K562 (cell line): Measurements from ENCODE around the gene CCDC87.

Source experiments
- CBFB ChIP-seq: sonication (generic); formaldehyde crosslinking; IDR thresholded peaks from 2 replicates; pipeline ENCODE4 v1.4.0; 2020; ENCODE audit warnings: mild to moderate bottlenecking, missing genetic modification reagents
- CBX2 ChIP-seq: fragments of 200-600 bp; sonication (generic); IDR thresholded peaks from one replicate; pipeline ENCODE4 v1.6.1; 2012; ENCODE audit warnings: mild to moderate bottlenecking, low read length, inconsistent platforms; ENCODE audit not compliant: insufficient read depth, poor library complexity, severe bottlenecking
- EZH2 ChIP-seq: IDR thresholded peaks from 2 replicates; pipeline ENCODE4 v1.6.1; 2012; ENCODE audit warnings: low read depth, mild to moderate bottlenecking, inconsistent platforms, low read length, borderline replicate concordance
- FOSL1 ChIP-seq: fragments of 200-800 bp; sonication (Bioruptor generic); conservative IDR thresholded peaks from 2 replicates; pipeline ENCODE4 v1.6.1; 2016; ENCODE audit warnings: missing genetic modification characterization, missing compliant biosample characterization
- ZNF253 ChIP-seq: fragments of 250-450 bp; sonication (Bioruptor Pico); conservative IDR thresholded peaks from 2 replicates; pipeline ENCODE4 v1.6.1; 2021; ENCODE audit warnings: mild to moderate bottlenecking
- TF ChIP-seq, protein P1 (sequence below), 2 experiments: fragments of 450-650 bp; formaldehyde crosslinking in 1 of 2; IDR thresholded peaks; 2 replicates each; pipeline versions ENCODE4 v1.4.0 to v1.6.1; 2014 to 2020; ENCODE audit warnings: mild to moderate bottlenecking in 2 of 2, borderline replicate concordance in 1 of 2, low read depth in 1 of 2
- TF ChIP-seq, protein P2 (sequence below): sonication (generic); formaldehyde crosslinking; IDR thresholded peaks from 2 replicates; pipeline ENCODE4 v1.9.0; 2022; ENCODE audit warnings: mild to moderate bottlenecking, missing genetic modification reagents
- TF ChIP-seq, protein P3 (sequence below): sonication (generic); formaldehyde crosslinking; IDR thresholded peaks from 2 replicates; pipeline ENCODE4 v1.8.0; 2022; ENCODE audit warnings: mild to moderate bottlenecking, missing genetic modification reagents, borderline replicate concordance
- TF ChIP-seq, protein P4 (sequence below), 3 experiments: fragments of 200-800 bp in 1 of 3; sonication (Bioruptor generic) in 1 of 3; sonication (generic) in 1 of 3; formaldehyde crosslinking in 1 of 3; IDR thresholded peaks; 2 replicates each; pipeline versions ENCODE4 v1.6.1 to v1.8.0; 2016 to 2022; ENCODE audit warnings: mild to moderate bottlenecking in 2 of 3, missing compliant biosample characterization in 2 of 3, missing genetic modification characterization in 2 of 3, missing genetic modification reagents in 1 of 3

DNA sequence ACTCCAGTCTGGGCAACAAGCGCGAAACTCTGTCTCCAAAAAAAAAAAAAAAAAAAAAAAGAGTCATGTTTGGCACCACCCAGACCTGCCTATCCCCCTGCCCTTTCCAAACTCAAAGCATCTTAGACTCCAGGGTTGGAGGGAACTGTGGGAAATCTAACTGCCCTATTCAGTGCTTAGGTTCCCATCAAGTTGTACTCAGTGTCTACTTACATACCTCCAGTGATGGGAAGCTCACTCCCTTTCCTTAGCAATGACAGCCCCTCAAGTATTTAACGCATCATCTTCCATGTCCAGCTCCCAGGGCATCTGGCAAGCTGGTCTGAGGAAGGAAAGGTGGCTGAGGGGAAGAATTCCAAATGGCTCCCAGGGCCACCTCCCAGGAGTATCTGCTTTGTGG lies 43.2 kb downstream of the CCDC87 start:
- no peak for TF ChIP-seq ZNF253 (CRISPR knock-in tag)
- TF ChIP-seq, protein P1, sequence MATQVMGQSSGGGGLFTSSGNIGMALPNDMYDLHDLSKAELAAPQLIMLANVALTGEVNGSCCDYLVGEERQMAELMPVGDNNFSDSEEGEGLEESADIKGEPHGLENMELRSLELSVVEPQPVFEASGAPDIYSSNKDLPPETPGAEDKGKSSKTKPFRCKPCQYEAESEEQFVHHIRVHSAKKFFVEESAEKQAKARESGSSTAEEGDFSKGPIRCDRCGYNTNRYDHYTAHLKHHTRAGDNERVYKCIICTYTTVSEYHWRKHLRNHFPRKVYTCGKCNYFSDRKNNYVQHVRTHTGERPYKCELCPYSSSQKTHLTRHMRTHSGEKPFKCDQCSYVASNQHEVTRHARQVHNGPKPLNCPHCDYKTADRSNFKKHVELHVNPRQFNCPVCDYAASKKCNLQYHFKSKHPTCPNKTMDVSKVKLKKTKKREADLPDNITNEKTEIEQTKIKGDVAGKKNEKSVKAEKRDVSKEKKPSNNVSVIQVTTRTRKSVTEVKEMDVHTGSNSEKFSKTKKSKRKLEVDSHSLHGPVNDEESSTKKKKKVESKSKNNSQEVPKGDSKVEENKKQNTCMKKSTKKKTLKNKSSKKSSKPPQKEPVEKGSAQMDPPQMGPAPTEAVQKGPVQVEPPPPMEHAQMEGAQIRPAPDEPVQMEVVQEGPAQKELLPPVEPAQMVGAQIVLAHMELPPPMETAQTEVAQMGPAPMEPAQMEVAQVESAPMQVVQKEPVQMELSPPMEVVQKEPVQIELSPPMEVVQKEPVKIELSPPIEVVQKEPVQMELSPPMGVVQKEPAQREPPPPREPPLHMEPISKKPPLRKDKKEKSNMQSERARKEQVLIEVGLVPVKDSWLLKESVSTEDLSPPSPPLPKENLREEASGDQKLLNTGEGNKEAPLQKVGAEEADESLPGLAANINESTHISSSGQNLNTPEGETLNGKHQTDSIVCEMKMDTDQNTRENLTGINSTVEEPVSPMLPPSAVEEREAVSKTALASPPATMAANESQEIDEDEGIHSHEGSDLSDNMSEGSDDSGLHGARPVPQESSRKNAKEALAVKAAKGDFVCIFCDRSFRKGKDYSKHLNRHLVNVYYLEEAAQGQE (IDR thresholded peaks at IDR 0.05; ENCODE audit: borderline replicate concordance), result no peak
- TF ChIP-seq, protein P1 (CRISPR knock-in tag; IDR thresholded peaks at IDR 0.05; ENCODE audit: low read depth), result no peak
- TF ChIP-seq, protein P2, sequence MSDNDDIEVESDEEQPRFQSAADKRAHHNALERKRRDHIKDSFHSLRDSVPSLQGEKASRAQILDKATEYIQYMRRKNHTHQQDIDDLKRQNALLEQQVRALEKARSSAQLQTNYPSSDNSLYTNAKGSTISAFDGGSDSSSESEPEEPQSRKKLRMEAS, result no peak
- no peak for TF ChIP-seq CBX2
- no peak for TF ChIP-seq EZH2
- TF ChIP-seq, protein P3, sequence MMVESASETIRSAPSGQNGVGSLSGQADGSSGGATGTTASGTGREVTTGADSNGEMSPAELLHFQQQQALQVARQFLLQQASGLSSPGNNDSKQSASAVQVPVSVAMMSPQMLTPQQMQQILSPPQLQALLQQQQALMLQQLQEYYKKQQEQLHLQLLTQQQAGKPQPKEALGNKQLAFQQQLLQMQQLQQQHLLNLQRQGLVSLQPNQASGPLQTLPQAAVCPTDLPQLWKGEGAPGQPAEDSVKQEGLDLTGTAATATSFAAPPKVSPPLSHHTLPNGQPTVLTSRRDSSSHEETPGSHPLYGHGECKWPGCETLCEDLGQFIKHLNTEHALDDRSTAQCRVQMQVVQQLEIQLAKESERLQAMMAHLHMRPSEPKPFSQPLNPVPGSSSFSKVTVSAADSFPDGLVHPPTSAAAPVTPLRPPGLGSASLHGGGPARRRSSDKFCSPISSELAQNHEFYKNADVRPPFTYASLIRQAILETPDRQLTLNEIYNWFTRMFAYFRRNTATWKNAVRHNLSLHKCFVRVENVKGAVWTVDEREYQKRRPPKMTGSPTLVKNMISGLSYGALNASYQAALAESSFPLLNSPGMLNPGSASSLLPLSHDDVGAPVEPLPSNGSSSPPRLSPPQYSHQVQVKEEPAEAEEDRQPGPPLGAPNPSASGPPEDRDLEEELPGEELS, result no peak
- TF ChIP-seq FOSL1 (tag), result no peak
- no peak for TF ChIP-seq CBFB (CRISPR knock-in tag)
- TF ChIP-seq, protein P4, sequence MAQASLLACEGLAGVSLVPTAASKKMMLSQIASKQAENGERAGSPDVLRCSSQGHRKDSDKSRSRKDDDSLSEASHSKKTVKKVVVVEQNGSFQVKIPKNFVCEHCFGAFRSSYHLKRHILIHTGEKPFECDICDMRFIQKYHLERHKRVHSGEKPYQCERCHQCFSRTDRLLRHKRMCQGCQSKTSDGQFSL (CRISPR knock-in tag; IDR thresholded peaks at IDR 0.05), result no peak
- TF ChIP-seq, protein P4 (tag; IDR thresholded peaks at IDR 0.05), result no peak
